Endothelial cell of umbilical vein (primary cell): ENCODE data around the gene CEP44. TPM values are rescaled to one million over a fixed set of nuclear protein-coding genes. Genes with fewer than 3 reads are reported as not detected.

Experiments used
- BruUV-seq: library from RNA; stranded (reverse); fragments of 400-500 nt; replicated peaks from 2 replicates; lab custom pipeline; 2021; lab: Mats Ljungman, UMichigan
- CTCF ChIA-PET: fragments of 300-600, 350-600 bp; sonication (Branson Sonifier 250); formaldehyde crosslinking; loops from one replicate; lab custom pipeline; 2021; ENCODE audit warnings: antibody characterized with exemption, inconsistent platforms; lab: Charles Lee
- POLR2A ChIA-PET: fragments of 300-600, 350-600 bp; sonication (Branson Sonifier 250); formaldehyde crosslinking; loops from one replicate; lab custom pipeline; 2021; ENCODE audit warnings: antibody characterized with exemption, inconsistent platforms; lab: Charles Lee
- DNase-seq: peaks from one replicate; pipeline ENCODE4 v3.0.0-alpha.2; 2011; ENCODE audit warnings: low read depth, low spot score
- FAIRE-seq: peaks from 2 replicates; lab custom pipeline; 2011; peaks lifted over from hg19 to GRCh38; lab: Jason Lieb, UNC
- H2AFZ ChIP-seq: 2 replicates; pipeline ENCODE4 v1.6.0; 2012; ENCODE audit warnings: low read depth, low read length, control low read depth, inconsistent platforms
- H3K27ac ChIP-seq: 2 replicates; pipeline ENCODE4 v1.5.1; 2011; ENCODE audit warnings: low read depth, mild to moderate bottlenecking, control low read depth, low read length, moderate library complexity; ENCODE audit not compliant: insufficient read depth
- H3K27me3 ChIP-seq, 2 experiments: 2 replicates each; pipeline versions ENCODE4 v1.6.0 to v1.6.1; 2011; ENCODE audit warnings: low read length in 2 of 2, mixed read lengths in 1 of 2; ENCODE audit not compliant: control insufficient read depth in 2 of 2, insufficient read depth in 2 of 2
- H3K36me3 ChIP-seq, 2 experiments: 2 replicates in 1 of 2; 3 replicates in 1 of 2; pipeline ENCODE4 v1.5.1; 2011; ENCODE audit warnings: low read length in 2 of 2, mild to moderate bottlenecking in 1 of 2, moderate library complexity in 1 of 2; ENCODE audit not compliant: control insufficient read depth in 2 of 2, insufficient read depth in 2 of 2; ENCODE audit errors: extremely low read depth in 1 of 2
- H3K4me1 ChIP-seq: 3 replicates; pipeline ENCODE4 v1.5.1; 2011; ENCODE audit warnings: mild to moderate bottlenecking, low read length; ENCODE audit not compliant: control insufficient read depth, insufficient read depth; ENCODE audit errors: extremely low read depth
- H3K4me2 ChIP-seq: 2 replicates; pipeline ENCODE4 v1.6.1; 2011; ENCODE audit warnings: low read length, control low read depth, mixed read lengths; ENCODE audit not compliant: insufficient read depth
- H3K4me3 ChIP-seq, 3 experiments: fragments of 200-600 bp in 1 of 3; sonication (generic), shearing (Covaris generic) in 1 of 3; replicated peaks in 1 of 3; 2 replicates each; pipeline ENCODE4 v1.5.1; 2011 to 2016; ENCODE audit warnings: control low read depth in 3 of 3, low read length in 3 of 3, mild to moderate bottlenecking in 2 of 3, inconsistent platforms in 1 of 3, low read depth in 1 of 3, moderate library complexity in 1 of 3; ENCODE audit not compliant: insufficient read depth in 1 of 3
- H3K79me2 ChIP-seq: 2 replicates; pipeline ENCODE4 v1.6.0; 2012; ENCODE audit warnings: low read length, inconsistent platforms; ENCODE audit not compliant: control insufficient read depth, insufficient read depth
- H3K9ac ChIP-seq: replicated peaks from 2 replicates; pipeline ENCODE3; 2011; ENCODE audit warnings: low read length, control low read depth; ENCODE audit not compliant: insufficient read depth; ENCODE audit errors: extremely low read depth
- H3K9me1 ChIP-seq: replicated peaks from 3 replicates; pipeline ENCODE4 v1.6.0; 2011; ENCODE audit warnings: mild to moderate bottlenecking, low read length; ENCODE audit not compliant: control insufficient read depth, insufficient read depth; ENCODE audit errors: extremely low read depth
- H3K9me3 ChIP-seq: replicated peaks from 2 replicates; pipeline ENCODE4 v1.5.1; 2012; ENCODE audit warnings: low read length, inconsistent platforms; ENCODE audit not compliant: control insufficient read depth, insufficient read depth
- H4K20me1 ChIP-seq: replicated peaks from 2 replicates; pipeline ENCODE3; 2011; ENCODE audit warnings: mild to moderate bottlenecking, low read length; ENCODE audit not compliant: control insufficient read depth, insufficient read depth; ENCODE audit errors: extremely low read depth
- EZH2 ChIP-seq: IDR thresholded peaks from 2 replicates; pipeline ENCODE4 v1.6.1; 2012; ENCODE audit warnings: borderline replicate concordance, low read depth, mild to moderate bottlenecking, moderate library complexity, low read length, inconsistent platforms; ENCODE audit not compliant: severe bottlenecking
- FOS ChIP-seq: IDR thresholded peaks from 2 replicates; pipeline ENCODE4 v1.6.1; 2011; ENCODE audit warnings: mild to moderate bottlenecking, low read length, moderate library complexity, borderline replicate concordance; ENCODE audit not compliant: insufficient read depth
- GATA2 ChIP-seq: IDR thresholded peaks from 2 replicates; pipeline ENCODE4 v1.7.0; 2011; ENCODE audit warnings: low read depth, mild to moderate bottlenecking, moderate library complexity, mixed read lengths, low read length; ENCODE audit not compliant: insufficient read length, insufficient read depth
- JUN ChIP-seq: IDR thresholded peaks from 2 replicates; pipeline ENCODE4 v1.6.1; 2011; ENCODE audit warnings: borderline replicate concordance, low read depth; ENCODE audit not compliant: insufficient read length, insufficient read depth
- MYC ChIP-seq: IDR thresholded peaks from one replicate; pipeline ENCODE4 v1.6.1; 2011; ENCODE audit warnings: mild to moderate bottlenecking, low read depth, low read length
- POLR2A ChIP-seq: IDR thresholded peaks from 2 replicates; pipeline ENCODE4 v1.6.1; 2012; ENCODE audit warnings: low read depth, mild to moderate bottlenecking, control low read depth, low read length
- POLR2AphosphoS5 ChIP-seq: IDR thresholded peaks from 2 replicates; pipeline ENCODE4 v1.6.1; 2012; ENCODE audit warnings: low read depth, mild to moderate bottlenecking, control low read depth, low read length, moderate library complexity; ENCODE audit not compliant: insufficient read depth
- dilution Hi-C: fragments of 300-500 bp; cut with MboI; formaldehyde crosslinking; loops from one replicate; pipeline ENCODE4 v1.15.0; 2019; ENCODE audit warnings: low sequenced_read_pairs; ENCODE audit not compliant: extremely low pct_ligation_motif_present
- intact Hi-C: fragments of 100-400 bp; cut with micrococcal nuclease; formaldehyde crosslinking; loops from one replicate; pipeline ENCODE4 v1.10.0; 2022
- polyA plus RNA-seq, 4 experiments: library from polyadenylated mRNA; depleted of rRNA in 3 of 4; stranded (reverse) in 3 of 4; unstranded in 1 of 4; fragments of >200 nt; gene quantifications; 2 replicates each; pipeline versions ENCODE4 v1.2.1 to v1.2.3, GENCODE V29; 2011 to 2012; ENCODE audit warnings: missing spikeins in 1 of 4
- total RNA-seq: library from RNA; stranded (reverse); gene quantifications from 2 replicates; pipeline ENCODE4 v1.2.3, GENCODE V29; 2021
- TF ChIP-seq, protein P1 (sequence below), 2 donors: IDR thresholded peaks; 1 replicate in 1 of 2; 2 replicates in 1 of 2; pipeline ENCODE4 v1.5.1; 2011; ENCODE audit warnings: low read length in 2 of 2, mild to moderate bottlenecking in 2 of 2, moderate library complexity in 2 of 2, control low read depth in 1 of 2, inconsistent platforms in 1 of 2, low read depth in 1 of 2; ENCODE audit not compliant: insufficient read depth in 1 of 2; ENCODE audit errors: extremely low read depth in 1 of 2

The CEP44 gene
- total and polyA plus RNA-seq, 2 donors (not counting 3 experiments of a cell fraction or from before 2014, with no cell fraction given): 2.0 to 13.0 TPM

DNA sequence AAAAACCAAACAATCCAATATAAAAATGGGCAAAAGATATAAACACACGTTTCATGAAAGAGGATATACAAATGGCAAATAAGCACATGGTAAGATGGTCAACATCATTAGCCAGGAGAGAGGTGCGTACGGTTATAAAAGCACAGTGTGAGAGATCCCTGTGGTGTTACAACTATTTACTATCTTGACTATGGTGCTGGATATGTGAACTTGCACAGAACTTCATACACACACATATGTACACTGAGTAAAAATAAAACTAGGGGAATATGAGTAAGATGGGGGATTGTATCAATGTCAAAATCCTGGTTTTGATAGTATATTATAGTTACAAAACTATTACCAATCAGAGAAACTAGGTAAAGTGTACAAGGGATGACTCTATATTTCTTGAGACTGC, 8.6 kb upstream of the CEP44 start:
- Histone ChIP-seq H3K36me3 (no peaks in the 10 kb centered on the region), H2AFZ (no peak overlapping the region), H3K4me3 (no peak overlapping the region), H3K79me2 (peaks cover 13% of the 10 kb centered on the region), H3K9ac (no peak overlapping the region), H3K9me1 (no peaks in the 10 kb centered on the region), H3K27me3 (no peaks in the 10 kb centered on the region), H3K4me1 (no peaks in the 10 kb centered on the region), H3K9me3 (no peaks in the 10 kb centered on the region), H4K20me1 (no peaks in the 10 kb centered on the region), H3K27ac (no peak overlapping the region), H3K4me2 (no peak overlapping the region)
- dilution Hi-C loops (no loop called here), intact Hi-C loops (no loop called here)
- no peak for TF ChIP-seq POLR2A
- no peak for TF ChIP-seq POLR2AphosphoS5
- TF ChIP-seq FOS: no peak
- TF ChIP-seq JUN: no peak
- TF ChIP-seq, protein P1, sequence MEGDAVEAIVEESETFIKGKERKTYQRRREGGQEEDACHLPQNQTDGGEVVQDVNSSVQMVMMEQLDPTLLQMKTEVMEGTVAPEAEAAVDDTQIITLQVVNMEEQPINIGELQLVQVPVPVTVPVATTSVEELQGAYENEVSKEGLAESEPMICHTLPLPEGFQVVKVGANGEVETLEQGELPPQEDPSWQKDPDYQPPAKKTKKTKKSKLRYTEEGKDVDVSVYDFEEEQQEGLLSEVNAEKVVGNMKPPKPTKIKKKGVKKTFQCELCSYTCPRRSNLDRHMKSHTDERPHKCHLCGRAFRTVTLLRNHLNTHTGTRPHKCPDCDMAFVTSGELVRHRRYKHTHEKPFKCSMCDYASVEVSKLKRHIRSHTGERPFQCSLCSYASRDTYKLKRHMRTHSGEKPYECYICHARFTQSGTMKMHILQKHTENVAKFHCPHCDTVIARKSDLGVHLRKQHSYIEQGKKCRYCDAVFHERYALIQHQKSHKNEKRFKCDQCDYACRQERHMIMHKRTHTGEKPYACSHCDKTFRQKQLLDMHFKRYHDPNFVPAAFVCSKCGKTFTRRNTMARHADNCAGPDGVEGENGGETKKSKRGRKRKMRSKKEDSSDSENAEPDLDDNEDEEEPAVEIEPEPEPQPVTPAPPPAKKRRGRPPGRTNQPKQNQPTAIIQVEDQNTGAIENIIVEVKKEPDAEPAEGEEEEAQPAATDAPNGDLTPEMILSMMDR (IDR thresholded peaks at IDR 0.05; ENCODE audit: extremely low read depth in 1 of 2, insufficient read depth in 1 of 2, low read depth in 1 of 2, low read length in 2 of 2): no peak
- TF ChIP-seq GATA2: no peak
- TF ChIP-seq EZH2: no peak
- no peak for TF ChIP-seq MYC
- ChIA-PET POLR2A (no interaction called here), CTCF (no interaction called here)
- no peak for DNase-seq
- BruUV-seq: no TSS peak
- no peak for FAIRE-seq
